ENCODE measurements around the gene PAEP. TPM values are rescaled to one million over a fixed set of nuclear protein-coding genes. Genes with fewer than 3 reads are reported as not detected.
A peak's percentile ranks its signal among the peaks of the same experiment; 100 is the strongest.

Gene PAEP
- total and polyA plus RNA-seq, 3 donors from 2014 or later, result 2.5 TPM; not detected in 2

DNA sequence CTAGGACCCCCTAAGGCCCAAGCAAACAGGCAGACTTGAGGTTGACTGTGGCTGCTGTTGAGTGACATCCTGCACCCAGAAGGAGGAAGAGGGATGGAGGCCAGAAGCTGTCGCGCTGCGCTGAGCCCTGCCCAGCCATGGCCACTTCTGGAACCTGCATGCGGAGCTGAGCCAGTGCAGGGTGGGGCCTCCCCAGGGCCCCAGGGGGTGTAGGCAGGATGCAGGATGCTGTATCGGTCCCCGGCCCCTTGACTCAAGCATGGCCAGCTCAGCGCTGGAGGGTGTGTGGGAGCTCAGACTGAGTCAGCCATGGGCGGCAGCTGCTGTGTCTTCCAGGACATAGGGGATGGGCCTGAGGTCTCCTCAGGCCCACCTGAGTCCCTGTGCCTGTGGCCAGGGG lies 50.9 kb downstream of the PAEP start:
- DNase-seq, result no peak
- Histone ChIP-seq H3K27me3 (no peaks in the 10 kb centered on the region), H3K4me1 (no peaks in the 10 kb centered on the region), H3K9me3 (no peaks in the 10 kb centered on the region), H3K4me3 (no peak overlapping the region), H3K36me3 (ENCODE audit: low read depth, missing control alignments) (no peaks in the 10 kb centered on the region), H3K27ac (no peak overlapping the region)
- TF ChIP-seq, protein P1, sequence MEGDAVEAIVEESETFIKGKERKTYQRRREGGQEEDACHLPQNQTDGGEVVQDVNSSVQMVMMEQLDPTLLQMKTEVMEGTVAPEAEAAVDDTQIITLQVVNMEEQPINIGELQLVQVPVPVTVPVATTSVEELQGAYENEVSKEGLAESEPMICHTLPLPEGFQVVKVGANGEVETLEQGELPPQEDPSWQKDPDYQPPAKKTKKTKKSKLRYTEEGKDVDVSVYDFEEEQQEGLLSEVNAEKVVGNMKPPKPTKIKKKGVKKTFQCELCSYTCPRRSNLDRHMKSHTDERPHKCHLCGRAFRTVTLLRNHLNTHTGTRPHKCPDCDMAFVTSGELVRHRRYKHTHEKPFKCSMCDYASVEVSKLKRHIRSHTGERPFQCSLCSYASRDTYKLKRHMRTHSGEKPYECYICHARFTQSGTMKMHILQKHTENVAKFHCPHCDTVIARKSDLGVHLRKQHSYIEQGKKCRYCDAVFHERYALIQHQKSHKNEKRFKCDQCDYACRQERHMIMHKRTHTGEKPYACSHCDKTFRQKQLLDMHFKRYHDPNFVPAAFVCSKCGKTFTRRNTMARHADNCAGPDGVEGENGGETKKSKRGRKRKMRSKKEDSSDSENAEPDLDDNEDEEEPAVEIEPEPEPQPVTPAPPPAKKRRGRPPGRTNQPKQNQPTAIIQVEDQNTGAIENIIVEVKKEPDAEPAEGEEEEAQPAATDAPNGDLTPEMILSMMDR (IDR thresholded peaks at IDR 0.05), result no peak
- intact Hi-C loops (cut with DNase I; ENCODE audit: low total_unique reads), result no loop called here
- 95 to 100% methylated on average over 1 to 8 of the region's 8 CpGs for WGBS, 2 donors

DNA sequence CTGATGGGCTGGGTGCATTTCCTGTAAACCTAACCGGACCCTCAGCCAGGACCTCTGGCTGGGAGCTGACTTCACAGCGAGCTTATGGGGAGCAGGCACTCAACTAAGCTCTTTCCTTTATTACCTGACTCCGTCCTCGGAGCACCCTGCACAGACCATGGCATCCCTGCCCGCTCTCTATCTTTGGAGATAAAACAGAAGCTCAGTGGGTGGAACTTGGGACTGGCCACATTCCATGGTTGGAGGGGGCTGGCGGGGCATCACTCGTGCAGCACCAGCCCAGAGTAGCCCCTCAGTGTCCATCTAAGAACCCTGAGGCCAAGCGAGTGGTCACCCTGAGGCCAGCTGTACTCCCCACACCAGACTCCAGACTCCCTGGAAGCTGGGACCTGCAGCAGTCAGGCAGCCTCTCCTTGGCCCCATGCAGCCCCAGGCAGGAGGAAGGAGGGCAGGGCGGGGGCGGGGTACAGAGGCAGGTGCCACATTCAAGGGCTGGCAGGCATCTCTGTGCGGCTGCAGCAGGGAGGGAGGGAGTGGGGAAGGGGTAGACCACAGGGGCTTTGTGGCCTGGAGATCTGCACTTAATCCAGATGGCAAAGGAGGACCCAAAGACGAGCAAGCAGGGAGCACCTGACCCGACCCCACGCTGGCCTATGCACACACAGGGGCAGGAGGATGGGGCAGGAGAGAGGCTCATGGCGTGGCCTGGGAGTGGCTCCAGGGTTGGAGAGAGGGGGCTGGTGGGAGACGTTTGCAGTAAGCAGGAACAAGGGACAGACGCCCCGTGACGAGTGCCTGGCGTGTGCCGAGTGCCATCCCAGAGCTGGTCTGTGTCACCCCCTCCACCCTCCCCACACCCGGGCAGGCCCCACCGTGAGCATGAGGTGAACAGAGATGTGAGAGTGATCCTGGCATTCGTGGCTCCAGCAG lies 51.7 kb downstream of the PAEP start:
- TF ChIP-seq, protein P1 (IDR thresholded peaks at IDR 0.05), result no peak
- TF ChIP-seq POLR2A (IDR thresholded peaks at IDR 0.05), result no peak
- DNase-seq, result peak; percentile 8

DNA sequence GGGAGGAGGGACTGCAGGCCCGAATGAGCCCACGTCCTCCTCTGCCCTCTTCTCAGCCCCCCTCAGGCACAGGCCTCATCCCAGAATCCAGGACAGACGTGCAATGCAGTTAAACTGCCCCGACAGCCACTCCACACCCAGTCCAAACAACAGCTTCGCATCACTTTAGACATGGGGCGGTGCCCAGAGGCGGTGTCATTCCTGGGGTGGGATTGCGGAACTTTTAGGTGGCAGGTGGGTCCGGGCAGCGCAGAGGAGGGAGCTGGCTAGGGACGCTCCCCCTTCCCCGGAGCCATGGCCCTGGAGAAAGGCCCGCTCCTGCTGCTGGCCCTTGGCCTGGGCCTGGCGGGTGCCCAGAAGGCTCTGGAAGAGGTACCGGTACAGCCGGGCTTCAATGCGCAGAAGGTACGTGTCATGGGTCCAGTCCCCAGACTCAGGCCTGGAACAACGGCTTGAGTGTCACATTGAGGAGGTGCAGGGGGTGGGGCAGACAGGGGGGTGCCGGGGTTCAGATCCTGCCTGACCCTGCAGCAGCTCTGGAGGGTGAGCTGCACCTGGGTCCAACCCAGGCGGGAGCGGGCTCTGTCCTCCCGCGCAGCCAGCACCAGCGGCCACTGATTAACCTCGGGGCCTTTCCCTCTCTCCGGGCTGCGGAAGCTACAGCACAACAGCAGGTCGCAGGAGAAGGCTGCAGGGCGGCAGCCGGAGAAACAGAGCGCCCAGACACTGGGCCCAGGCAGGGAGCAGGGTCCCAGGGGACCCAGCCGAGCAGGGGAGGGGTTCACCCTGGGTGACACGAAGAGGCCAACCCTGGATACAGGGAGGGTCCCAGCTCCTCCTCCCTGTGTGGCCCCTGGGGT lies 52.6 kb downstream of the PAEP start:
- H3K27me3 ChIP-seq, result no peaks in the 10 kb centered on the region
- H3K4me3 ChIP-seq, result no peak overlapping the region

More for the DNA sequence above, 51.7 kb downstream of the PAEP start:
- 83 to 86% methylated on average over 21 to 24 of the region's 24 CpGs for WGBS, 2 donors
- no peaks in the 10 kb centered on the region for H3K9me3 ChIP-seq
- no peak overlapping the region for H3K4me3 ChIP-seq
- H3K27me3 ChIP-seq, result no peaks in the 10 kb centered on the region
- no peak overlapping the region for H3K27ac ChIP-seq
- no peaks in the 10 kb centered on the region for H3K36me3 ChIP-seq (ENCODE audit: low read depth, missing control alignments)
- no peaks in the 10 kb centered on the region for H3K4me1 ChIP-seq
- intact Hi-C loops (cut with DNase I; ENCODE audit: low total_unique reads), result no loop called here

DNA sequence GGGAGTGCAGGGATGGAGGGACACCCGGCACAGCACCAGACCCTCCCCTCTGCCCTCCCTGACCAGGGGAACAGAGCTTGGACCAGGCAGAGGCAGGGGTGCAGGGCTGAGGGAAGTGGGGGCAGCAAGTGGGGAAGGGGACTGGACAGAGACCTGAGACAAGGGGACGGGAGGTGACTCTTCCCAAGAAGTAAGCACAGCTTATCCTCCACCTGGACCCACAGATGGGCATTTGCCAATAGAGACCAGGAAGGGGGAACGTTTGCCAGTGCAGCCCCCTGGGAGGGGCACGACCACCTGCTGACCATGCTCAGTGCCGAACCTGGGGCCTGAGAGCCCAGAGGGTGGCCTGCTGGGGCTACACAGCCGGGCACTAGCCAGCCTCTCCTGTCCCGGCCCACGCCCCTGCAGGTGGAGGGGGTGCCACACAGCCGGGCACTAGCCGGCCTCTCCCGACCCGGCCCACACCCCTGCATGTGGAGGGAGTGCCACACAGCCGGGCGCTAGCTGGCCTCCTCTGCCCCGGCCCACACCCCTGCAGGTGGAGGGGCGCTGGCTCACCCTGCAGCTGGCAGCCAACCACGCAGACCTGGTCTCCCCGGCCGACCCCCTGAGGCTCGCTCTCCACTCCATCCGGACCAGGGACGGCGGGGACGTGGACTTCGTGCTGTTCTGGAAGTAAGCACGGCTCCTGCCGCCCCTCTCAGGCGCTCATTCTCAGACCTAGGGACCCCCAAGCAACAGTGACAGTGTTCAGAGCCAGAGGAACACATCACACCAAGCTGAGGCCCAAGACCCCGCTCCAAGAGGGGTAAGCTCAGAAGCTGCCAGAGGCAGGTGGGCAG lies 53.5 kb downstream of the PAEP start:
- WGBS, 2 donors, result 65 to 80% methylated on average over 2 to 29 of the region's 29 CpGs
- Histone ChIP-seq H3K9me3 (no peaks in the 10 kb centered on the region), H3K36me3 (ENCODE audit: low read depth, missing control alignments) (no peaks in the 10 kb centered on the region), H3K4me3 (no peak overlapping the region), H3K27me3 (no peaks in the 10 kb centered on the region), H3K27ac (no peak overlapping the region), H3K4me1 (no peaks in the 10 kb centered on the region)
- no peak for TF ChIP-seq POLR2A (IDR thresholded peaks at IDR 0.05)
- TF ChIP-seq, protein P1 (IDR thresholded peaks at IDR 0.05), result no peak
- DNase-seq, result peak; percentile 9
- intact Hi-C loops (cut with DNase I; ENCODE audit: low total_unique reads), result no loop called here

More for the DNA sequence above, 52.6 kb downstream of the PAEP start:
- TF ChIP-seq, protein P1 (IDR thresholded peaks at IDR 0.05), result no peak
- WGBS, 2 donors, result 70 to 82% methylated on average over 18 to 23 of the region's 34 CpGs
- intact Hi-C loops (cut with DNase I; ENCODE audit: low total_unique reads), result no loop called here
- no peak overlapping the region for H3K27ac ChIP-seq
- no peaks in the 10 kb centered on the region for H3K4me1 ChIP-seq
- peak; percentile 8 for DNase-seq
- no peaks in the 10 kb centered on the region for H3K36me3 ChIP-seq (ENCODE audit: low read depth, missing control alignments)
- H3K9me3 ChIP-seq, result no peaks in the 10 kb centered on the region
